GM18498 (cell line): ENCODE data around the gene ARRB2.
"Not testable (repeated sequence)": the region's sequence is repeated elsewhere in the genome, so short reads cannot be mapped to it uniquely, and the experiment has no call there.

Experiments
- ATAC-seq: cut with Tn5 transposase; IDR thresholded peaks from one replicate; pipeline ENCODE4 v1.9.1; 2021; ENCODE audit warnings: mild to moderate bottlenecking, moderate library complexity; ENCODE audit not compliant: unreplicated experiment

ARRB2 gene

GRCh38 chr17:4709794-4710692, at the start of gene ARRB2:
TSS of gene ARRB2 (plus strand) at chr17:4710632. CDS start at chr17:4710722, 90 bp downstream.
- ATAC-seq: peak; percentile 88

DNA sequence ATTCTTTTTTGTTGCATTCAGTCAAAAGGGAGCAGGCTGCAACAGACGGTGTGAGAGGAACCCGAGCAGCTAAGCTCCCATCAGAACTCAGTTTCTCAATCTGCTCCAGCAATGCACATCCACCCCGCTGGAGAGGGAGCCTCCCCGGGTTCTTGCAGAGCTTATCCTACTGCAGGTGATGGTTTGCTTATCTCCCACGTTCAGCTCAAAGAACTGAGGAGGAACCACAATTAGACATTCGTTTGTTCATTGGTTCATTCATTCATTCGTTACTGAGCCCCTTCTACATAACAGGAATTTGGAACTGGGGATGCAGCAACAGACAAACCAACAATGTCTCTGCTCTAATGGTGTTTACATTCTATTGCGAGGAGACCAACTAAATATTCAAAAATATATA, 46.7 kb upstream of the ARRB2 start:
- ATAC-seq: no peak

DNA sequence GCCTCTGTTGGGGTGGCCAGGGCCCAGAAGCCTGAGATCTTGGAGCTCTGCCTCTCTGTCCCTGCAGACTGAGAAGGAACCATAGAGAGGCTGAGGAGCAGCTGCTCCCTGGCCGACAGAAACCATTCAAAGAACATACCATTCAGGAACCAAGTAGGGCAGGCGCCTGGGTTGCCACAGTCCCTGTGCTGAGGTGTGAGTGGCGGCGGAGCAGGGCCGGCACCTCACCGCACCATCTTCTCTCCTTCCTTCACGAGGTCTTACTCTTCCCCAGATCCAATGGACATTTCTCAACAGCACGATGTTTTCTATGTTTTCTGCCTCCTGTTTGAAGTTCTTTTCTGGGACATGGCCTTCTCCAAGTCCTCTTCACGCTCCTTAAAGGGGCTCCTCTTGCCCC, 46.2 kb upstream of the ARRB2 start:
- ATAC-seq: no peak

GRCh38 chr17:4665027-4665426, 45.4 kb upstream of the ARRB2 start:
- no peak for ATAC-seq

GRCh38 chr17:4666296-4666695, 44.1 kb upstream of the ARRB2 start:
- no peak for ATAC-seq

GRCh38 chr17:4667166-4667565, 43.3 kb upstream of the ARRB2 start:
- no peak for ATAC-seq

GRCh38 chr17:4672055-4672630, 38.3 kb upstream of the ARRB2 start:
- no peak for ATAC-seq

- ATAC-seq: no peak
These were observed 37.7 kb upstream of the ARRB2 start for GRCh38 chr17:4672751-4673150.

GRCh38 chr17:4673169-4673568, 37.3 kb upstream of the ARRB2 start:
- no peak for ATAC-seq

- no peak for ATAC-seq
These were observed 36.3 kb upstream of the ARRB2 start for GRCh38 chr17:4673986-4674684.

DNA sequence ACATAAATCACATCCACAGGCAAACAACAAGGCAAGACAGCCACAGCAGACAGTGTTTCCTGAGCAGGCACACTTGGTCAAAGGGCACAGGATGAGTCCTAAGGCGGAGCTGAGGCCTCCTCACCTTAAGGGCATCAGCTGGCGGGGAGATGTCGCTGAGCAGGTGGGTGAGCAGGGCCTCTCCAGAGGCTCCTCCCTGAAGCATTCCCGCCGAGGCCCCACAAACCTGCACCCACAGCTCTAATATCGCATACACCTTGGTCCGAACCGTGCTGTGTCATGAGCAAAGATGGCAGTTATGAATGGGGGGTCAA, 35.8 kb upstream of the ARRB2 start:
- ATAC-seq: no peak

- ATAC-seq: no peak
These were observed 34.6 kb upstream of the ARRB2 start for GRCh38 chr17:4675791-4676190.

- no peak for ATAC-seq
These were observed 33.6 kb upstream of the ARRB2 start for GRCh38 chr17:4676791-4677190.

- no peak for ATAC-seq
These were observed 31.9 kb upstream of the ARRB2 start for GRCh38 chr17:4678448-4679026.

GRCh38 chr17:4679658-4680057, 30.8 kb upstream of the ARRB2 start:
- no peak for ATAC-seq

GRCh38 chr17:4683739-4684138, 26.7 kb upstream of the ARRB2 start:
- not testable (repeated sequence) for ATAC-seq

- ATAC-seq: not testable (repeated sequence)
These were observed 20.6 kb upstream of the ARRB2 start for GRCh38 chr17:4689872-4690271.

DNA sequence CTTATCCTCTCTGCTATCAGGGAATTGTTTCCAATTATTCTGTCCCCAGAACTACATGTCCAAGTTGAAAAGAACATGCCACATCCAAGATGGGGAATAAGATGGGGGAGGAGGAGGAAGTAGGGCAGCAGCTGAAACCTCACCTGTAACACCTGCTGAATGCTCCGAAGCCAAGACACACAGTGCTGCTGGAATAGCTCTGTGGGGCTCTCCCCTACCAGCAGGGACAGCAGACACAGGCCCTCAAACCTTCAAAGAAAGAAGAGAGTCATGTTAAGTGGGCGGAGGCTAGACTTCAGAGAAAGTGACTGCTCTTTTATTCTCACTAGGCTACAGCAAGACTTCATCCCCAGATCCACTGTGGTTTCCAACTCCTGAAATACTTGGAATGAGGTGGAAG, 19.7 kb upstream of the ARRB2 start:
- no peak for ATAC-seq

- no peak for ATAC-seq
These were observed 18.7 kb upstream of the ARRB2 start for GRCh38 chr17:4691686-4692085.

- ATAC-seq: no peak
These were observed 17.0 kb upstream of the ARRB2 start for GRCh38 chr17:4693416-4693815.

DNA sequence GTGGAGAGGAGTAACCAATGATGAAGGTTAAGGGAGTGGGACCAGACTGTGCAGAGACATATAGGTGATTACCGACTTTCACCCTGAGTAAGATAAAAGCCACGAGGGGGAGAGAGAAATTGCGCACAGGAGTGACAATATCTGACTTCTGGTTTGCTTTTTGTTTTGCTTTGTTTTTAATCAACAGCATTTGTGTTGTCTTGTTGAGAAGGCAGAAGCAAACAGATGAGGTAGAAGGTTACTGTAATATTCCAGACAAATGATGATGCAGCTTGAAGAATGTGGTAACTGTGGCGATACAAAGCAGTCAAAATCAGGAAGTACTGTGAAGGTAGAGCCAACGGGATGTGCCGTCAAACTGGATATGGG, 14.0 kb upstream of the ARRB2 start:
- no peak for ATAC-seq
